Mammary epithelial cell (primary cell): Measurements from ENCODE around the gene G6PC3.

Experiments
- CTCF ChIP-seq, 2 donors: IDR thresholded peaks in 1 of 2; conservative IDR thresholded peaks in 1 of 2; 2 replicates each; pipeline ENCODE4 v1.5.1; 2011 to 2012; ENCODE audit warnings: inconsistent platforms in 2 of 2, low read length in 2 of 2, mild to moderate bottlenecking in 2 of 2, control low read depth in 1 of 2, low read depth in 1 of 2; ENCODE audit not compliant: insufficient read depth in 1 of 2; ENCODE audit errors: extremely low read depth in 1 of 2
- EZH2 ChIP-seq: IDR thresholded peaks from 2 replicates; pipeline ENCODE4 v1.6.1; 2012; ENCODE audit warnings: low read length, inconsistent platforms, borderline replicate concordance

- TF ChIP-seq CTCF (conservative IDR thresholded peaks at IDR 0.05 in 1 of 2, IDR thresholded peaks at IDR 0.05 in 1 of 2; ENCODE audit: extremely low read depth in 1 of 2, insufficient read depth in 1 of 2, low read depth in 1 of 2, low read length in 2 of 2) (no peak), EZH2 (no peak)
Observed at GRCh38 chr17:44039829-44040635, 30.5 kb upstream of the G6PC3 start.
